Testis (tissue), 2 donors: ENCODE measurements around the gene LRMDA.

ENCODE experiments used
- POLR2A ChIP-seq: fragments of 450-650 bp; IDR thresholded peaks from one replicate; pipeline ENCODE4 v1.6.1; 2017; ENCODE audit warnings: antibody characterized with exemption, mild to moderate bottlenecking, moderate library complexity
- TF ChIP-seq, protein P1 (sequence below), 3 experiments: fragments of 450-650 bp in 2 of 3; fragments of 200-600 bp in 1 of 3; sonication (generic) in 1 of 3; IDR thresholded peaks; one replicate each; pipeline ENCODE4 v1.5.1; 2016 to 2019; ENCODE audit warnings: antibody characterized with exemption in 3 of 3, mild to moderate bottlenecking in 2 of 3, moderate library complexity in 1 of 3

DNA sequence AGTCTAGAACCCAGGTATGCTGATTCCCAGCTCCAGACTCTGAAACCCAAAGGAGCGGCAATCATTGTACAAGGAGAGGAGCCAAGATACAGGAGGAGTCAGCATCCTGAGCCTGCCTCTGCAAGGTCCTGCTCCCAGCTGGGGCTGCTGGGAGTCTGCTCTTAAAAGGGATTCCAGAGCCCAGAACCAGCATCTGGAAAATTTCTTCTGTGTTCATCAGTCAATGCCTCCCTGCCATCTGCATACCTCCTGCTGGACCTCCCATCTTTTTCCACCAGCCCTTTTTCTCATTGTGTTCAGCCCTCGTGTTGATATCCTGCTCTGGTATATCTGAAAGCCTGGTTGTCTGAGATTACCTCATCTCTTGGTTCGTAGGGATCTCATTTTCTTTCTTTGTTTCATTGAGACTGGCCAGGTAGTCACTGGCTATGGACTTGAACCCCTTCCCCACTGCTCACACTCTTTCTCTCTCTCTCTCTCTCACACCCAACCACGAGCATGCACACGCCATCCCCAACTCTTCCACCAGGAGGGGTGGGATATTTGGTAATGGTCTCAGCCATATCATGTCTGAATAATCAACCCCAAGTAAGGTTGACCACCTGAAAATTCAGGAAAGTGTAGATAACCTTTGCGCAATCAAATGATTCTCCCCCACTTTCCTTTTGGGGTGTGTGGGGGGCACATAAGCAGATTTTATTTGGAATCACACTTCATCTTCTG is 608.8 kb downstream of the LRMDA start:
- no peak for TF ChIP-seq POLR2A
- TF ChIP-seq, protein P1, sequence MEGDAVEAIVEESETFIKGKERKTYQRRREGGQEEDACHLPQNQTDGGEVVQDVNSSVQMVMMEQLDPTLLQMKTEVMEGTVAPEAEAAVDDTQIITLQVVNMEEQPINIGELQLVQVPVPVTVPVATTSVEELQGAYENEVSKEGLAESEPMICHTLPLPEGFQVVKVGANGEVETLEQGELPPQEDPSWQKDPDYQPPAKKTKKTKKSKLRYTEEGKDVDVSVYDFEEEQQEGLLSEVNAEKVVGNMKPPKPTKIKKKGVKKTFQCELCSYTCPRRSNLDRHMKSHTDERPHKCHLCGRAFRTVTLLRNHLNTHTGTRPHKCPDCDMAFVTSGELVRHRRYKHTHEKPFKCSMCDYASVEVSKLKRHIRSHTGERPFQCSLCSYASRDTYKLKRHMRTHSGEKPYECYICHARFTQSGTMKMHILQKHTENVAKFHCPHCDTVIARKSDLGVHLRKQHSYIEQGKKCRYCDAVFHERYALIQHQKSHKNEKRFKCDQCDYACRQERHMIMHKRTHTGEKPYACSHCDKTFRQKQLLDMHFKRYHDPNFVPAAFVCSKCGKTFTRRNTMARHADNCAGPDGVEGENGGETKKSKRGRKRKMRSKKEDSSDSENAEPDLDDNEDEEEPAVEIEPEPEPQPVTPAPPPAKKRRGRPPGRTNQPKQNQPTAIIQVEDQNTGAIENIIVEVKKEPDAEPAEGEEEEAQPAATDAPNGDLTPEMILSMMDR (IDR thresholded peaks at IDR 0.05): no peak
